HG02798 (cell line): ENCODE results near the gene HECTD2.
"Not testable (repeated sequence)": the region's sequence is repeated elsewhere in the genome, so short reads cannot be mapped to it uniquely, and the experiment has no call there.

Source experiments
- ATAC-seq: cut with Tn5 transposase; IDR thresholded peaks from one replicate; pipeline ENCODE4 v1.9.1; 2021; ENCODE audit warnings: mild to moderate bottlenecking; ENCODE audit not compliant: unreplicated experiment, poor library complexity

Gene HECTD2, protein sequence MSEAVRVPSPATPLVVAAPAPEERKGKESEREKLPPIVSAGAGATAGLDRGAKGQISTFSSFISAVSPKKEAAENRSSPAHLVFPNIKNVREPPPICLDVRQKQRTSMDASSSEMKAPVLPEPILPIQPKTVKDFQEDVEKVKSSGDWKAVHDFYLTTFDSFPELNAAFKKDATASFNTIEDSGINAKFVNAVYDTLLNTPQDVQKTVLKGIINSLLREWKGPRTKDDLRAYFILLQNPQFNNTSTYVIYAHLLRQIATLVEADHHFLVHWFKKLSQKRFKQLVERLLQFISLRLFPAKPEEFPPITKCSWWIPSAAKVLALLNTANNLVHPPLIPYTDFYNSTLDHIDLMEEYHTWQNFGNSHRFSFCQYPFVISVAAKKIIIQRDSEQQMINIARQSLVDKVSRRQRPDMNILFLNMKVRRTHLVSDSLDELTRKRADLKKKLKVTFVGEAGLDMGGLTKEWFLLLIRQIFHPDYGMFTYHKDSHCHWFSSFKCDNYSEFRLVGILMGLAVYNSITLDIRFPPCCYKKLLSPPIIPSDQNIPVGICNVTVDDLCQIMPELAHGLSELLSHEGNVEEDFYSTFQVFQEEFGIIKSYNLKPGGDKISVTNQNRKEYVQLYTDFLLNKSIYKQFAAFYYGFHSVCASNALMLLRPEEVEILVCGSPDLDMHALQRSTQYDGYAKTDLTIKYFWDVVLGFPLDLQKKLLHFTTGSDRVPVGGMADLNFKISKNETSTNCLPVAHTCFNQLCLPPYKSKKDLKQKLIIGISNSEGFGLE

DNA sequence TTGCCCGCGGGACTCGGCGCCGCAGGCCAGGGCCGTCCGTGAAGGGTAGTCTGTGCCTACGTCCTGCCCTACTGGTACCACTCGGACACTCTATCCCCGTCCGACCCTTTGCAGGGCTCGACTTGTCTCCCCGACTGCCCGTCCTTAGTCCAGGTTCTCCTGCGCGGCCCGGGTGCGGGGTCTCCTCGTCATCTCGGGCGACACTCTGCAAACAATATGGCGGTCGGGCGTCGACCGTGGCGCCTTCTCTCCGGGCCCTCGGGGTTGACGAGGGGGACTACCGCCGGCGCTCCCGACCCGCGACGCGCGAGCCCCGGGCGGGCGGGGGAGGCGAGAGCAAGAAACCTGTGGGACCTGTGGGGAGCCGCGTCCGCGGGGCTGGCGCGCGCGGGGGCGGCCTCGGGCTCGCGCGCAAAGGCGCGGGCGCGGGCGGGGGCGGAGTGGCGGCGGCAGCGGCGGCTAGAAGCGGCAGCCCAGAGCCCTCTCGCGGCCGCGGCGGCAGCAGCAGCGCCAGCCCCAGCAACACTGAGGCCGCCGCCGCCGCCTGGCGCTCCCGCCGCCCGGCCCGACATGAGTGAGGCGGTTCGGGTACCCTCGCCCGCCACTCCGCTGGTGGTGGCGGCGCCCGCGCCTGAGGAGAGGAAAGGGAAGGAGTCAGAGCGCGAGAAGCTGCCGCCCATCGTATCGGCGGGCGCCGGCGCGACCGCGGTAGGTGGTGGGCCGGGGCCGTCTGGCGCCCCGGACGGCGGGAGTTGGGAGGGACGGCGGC lies at the start of gene HECTD2:
TSS of gene HECTD2 (plus strand) at position 476 of the 769 bp plus-strand sequence. CDS start at position 571, 95 bp downstream.
- ATAC-seq, result peak; percentile 91

DNA sequence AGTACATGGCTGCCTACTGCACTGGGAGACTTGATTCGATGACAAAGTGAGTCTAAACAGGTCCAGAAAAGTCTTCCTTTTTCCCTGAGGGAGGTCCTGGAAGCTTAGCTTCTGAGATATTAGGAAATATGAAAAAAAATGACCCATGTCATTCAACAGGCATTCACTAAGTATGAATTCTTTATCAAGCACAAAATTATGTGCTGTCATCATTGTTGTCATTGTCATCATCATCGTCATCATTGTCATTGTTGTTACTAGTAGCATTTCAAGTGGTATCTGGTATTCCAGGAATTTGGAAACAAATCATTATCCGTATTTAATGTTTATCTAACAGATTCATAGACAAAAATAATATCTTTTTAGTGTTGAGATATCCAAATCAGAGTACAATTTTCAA lies 49.7 kb upstream of the HECTD2 start:
- no peak for ATAC-seq

DNA sequence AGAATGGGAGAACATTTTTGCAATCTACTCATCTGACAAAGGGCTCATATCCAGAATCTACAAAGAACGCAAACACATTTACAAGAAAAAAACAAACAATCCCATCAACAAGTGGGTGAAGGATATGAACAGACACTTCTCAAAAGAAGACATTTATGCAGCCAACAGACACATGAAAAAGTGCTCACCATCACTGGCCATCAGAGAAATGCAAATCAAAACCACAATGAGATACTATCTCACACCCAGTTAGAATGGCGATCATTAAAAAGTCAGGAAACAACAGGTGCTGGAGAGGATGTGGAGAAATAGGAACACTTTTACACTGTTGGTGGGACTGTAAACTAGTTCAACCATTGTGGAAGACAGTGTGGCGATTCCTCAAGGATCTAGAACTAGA lies 44.6 kb upstream of the HECTD2 start:
- not testable (repeated sequence) for ATAC-seq

GRCh38 chr10:91366704-91367103 lies 43.4 kb upstream of the HECTD2 start:
- no peak for ATAC-seq

- ATAC-seq, result no peak
These were observed 43.0 kb upstream of the HECTD2 start for GRCh38 chr10:91367127-91367531.

- ATAC-seq, result no peak
These were observed 42.6 kb upstream of the HECTD2 start for GRCh38 chr10:91367558-91367957.

- not testable (repeated sequence) for ATAC-seq
These were observed 40.1 kb upstream of the HECTD2 start for GRCh38 chr10:91369978-91370589.

GRCh38 chr10:91374052-91374451 lies 36.1 kb upstream of the HECTD2 start:
- ATAC-seq, result no peak

GRCh38 chr10:91378061-91378460 lies 32.1 kb upstream of the HECTD2 start:
- ATAC-seq, result no peak

- ATAC-seq, result no peak
These were observed 29.3 kb upstream of the HECTD2 start for GRCh38 chr10:91380873-91381256.

DNA sequence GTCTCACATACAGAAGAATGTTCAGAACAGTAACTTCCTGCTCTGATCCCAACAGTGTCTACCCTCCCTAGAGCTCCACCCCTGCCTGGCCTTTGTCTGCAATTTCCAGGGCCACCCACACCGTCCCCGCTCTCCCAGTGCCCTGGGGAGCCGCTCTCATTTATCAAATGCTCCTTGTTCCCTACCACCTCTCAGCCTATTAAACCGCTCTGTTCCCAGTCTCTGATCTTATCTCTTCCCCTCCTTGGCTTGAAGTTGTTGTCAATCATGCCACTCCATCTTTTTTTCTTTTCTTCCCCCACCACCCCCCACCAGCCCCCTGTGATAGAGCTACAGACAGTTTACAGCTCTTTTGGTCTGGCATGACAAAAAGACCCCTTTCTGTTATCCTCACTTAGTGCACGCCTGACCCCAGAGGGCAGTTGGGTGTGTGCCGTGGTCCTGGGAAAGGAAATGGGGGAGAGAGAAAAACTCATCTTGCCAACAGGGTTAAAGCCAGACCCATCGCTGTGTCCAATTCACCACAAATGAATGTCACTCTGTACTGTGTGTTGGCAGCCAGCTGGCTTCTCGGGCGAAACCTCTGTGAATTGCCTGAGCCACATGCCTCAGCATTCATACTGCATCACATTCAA lies 28.8 kb upstream of the HECTD2 start:
- no peak for ATAC-seq

GRCh38 chr10:91385306-91386085 lies 24.6 kb upstream of the HECTD2 start:
- no peak for ATAC-seq

DNA sequence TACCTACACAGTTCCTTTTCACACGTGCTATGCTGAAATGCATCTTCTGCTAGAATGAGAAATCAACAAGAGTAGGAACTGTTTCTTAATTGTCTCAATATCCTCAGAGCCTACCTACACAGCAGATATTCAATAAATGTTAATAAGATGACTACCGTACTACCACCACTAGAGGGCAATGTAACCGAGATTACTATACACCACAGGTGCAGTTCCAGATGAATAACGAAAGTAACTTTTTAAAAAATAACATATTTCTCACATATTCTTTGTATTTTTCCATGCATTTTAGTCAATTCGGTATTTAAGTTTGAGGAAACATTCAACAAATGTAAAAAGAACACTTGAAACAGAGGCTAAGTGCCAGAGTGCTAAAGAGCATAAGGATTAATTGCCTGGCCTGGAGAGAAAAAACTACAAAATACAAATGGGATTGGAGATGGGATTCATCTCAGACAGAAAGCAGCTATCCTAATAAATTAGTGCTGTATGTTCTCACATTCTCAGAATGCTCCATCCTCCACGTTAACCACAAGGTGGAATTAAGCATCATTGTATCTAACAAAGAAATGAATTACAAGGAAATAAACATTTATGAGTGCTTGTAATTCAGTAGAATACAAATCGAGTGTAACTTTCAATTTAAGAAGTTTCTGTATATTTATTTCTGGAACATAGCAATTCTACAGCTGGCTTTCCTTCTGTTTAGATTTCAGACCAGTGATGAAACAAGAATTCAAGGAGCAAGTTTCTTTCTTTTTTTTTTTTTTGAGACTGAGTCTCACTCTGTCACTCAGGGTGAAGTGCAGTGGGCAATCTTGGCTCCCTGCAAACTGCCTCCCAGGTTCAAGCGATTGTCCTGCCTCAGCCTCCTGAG lies 20.3 kb upstream of the HECTD2 start:
- ATAC-seq, result peak; percentile 97

- not testable (repeated sequence) for ATAC-seq
These were observed 19.7 kb upstream of the HECTD2 start for GRCh38 chr10:91390513-91390825.

- no peak for ATAC-seq
These were observed 18.2 kb upstream of the HECTD2 start for GRCh38 chr10:91391920-91392319.

GRCh38 chr10:91406322-91406721 lies 3.8 kb upstream of the HECTD2 start:
- no peak for ATAC-seq

DNA sequence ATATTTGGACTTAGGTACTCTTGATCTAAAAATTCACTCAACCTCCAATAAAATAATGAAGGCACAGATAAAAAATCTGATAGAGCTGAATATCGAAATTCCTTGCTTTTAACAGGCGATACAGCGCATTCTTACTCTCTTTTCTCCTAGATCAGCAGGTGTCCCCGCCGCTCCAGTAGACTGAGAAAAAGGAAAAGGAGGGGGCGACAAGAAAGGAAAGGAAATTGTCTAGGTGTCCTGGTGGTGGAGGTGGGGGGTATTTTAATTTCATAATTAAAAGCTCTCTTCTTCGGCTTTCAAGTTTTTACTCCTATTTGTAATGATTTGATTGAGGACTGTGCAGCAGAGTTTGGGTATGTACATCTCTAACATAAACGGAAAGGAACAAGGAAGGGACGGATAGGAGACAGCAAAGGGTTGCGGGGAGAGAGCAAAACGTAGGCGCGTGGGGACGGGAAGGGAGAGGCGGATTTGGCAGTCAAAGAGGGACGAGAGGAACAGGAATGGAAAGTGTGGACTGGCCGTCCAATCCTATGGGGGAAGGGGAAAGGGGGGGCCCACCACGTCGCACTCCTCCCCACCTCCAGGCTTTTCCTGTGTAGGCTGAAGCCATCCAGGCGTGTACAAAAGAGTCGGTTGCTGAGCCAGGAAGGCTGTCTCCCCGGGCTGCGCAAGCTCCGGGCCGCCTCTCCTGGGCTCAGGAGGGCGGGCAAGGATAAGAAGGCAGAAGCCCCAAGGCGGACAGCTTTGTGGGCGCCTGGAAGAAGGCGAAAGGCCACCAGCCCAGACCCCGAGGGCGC lies 875 bp upstream of the HECTD2 start:
- ATAC-seq, result peak; percentile 29
